Breast epithelium (tissue), 3 donors: ENCODE measurements around the gene CRYBA1. TPM values are rescaled to one million over a fixed set of nuclear protein-coding genes. Genes with fewer than 3 reads are reported as not detected.

Experiments
- total RNA-seq, 3 donors: library from RNA; depleted of rRNA; stranded (reverse); fragments of >200 nt; gene quantifications; one replicate each; pipeline ENCODE4 v1.1.0, GENCODE V29; 2016

CRYBA1 gene
- total RNA-seq, 3 donors from 2014 or later, result not detected

Other genes with a start within 250 kb of the CRYBA1 start
- gene SEZ6, start 240.8 kb upstream of the CRYBA1 start, total RNA-seq, result not detected
- gene PIPOX, start 203.7 kb upstream of the CRYBA1 start, total RNA-seq, result 1 to 10 TPM; 1.3 to 3.0 (median 2.9) TPM
- 10 to 100 TPM; 31.5 to 71.1 (median 42.3) TPM for gene MYO18A, start 66.5 kb upstream of the CRYBA1 start, total RNA-seq
- 10 to 100 TPM; 35.8 to 46.2 (median 36.4) TPM for gene NUFIP2, start 47.3 kb downstream of the CRYBA1 start, total RNA-seq
- gene TAOK1, start 143.5 kb downstream of the CRYBA1 start, total RNA-seq, result 10 to 100 TPM; 62.6 to 77.1 (median 67.8) TPM